ENCODE measurements around the gene HPS4. TPM values are rescaled to one million over a fixed set of nuclear protein-coding genes. Genes with fewer than 3 reads are reported as not detected.

HPS4 gene
- total and polyA plus RNA-seq, 4 donors: 5.4 to 26.2 (median 12.6) TPM

GRCh38 chr22:26461188-26461810 lies 22.3 kb downstream of the HPS4 start:
- no peak overlapping the region for H3K4me3 ChIP-seq (ENCODE audit: low read depth in 1 of 3, low read length in 3 of 3)
- peaks cover 0 to 9% (median 2%) of the 10 kb centered on the region in 4 donors for H3K4me1 ChIP-seq (ENCODE audit: control insufficient read depth in 4 of 4, insufficient read depth in 4 of 4, low read length in 3 of 4)
- peak; percentile 74 for DNase-seq (ENCODE audit: low spot score)
- no peak for TF ChIP-seq FOXA1 (IDR thresholded peaks at IDR 0.05)
- no peak for TF ChIP-seq JUND (IDR thresholded peaks at IDR 0.05)
- TF ChIP-seq RXRA (IDR thresholded peaks at IDR 0.05): no peak
- TF ChIP-seq CTCF (IDR thresholded peaks at IDR 0.05; ENCODE audit: low read depth, low read length, missing input control): peak; percentile 59
- TF ChIP-seq RAD21 (IDR thresholded peaks at IDR 0.05): peak; percentile 68 to 76
- TF ChIP-seq ZBTB33 (IDR thresholded peaks at IDR 0.05): no peak
- TF ChIP-seq HNF4A (conservative IDR thresholded peaks at IDR 0.05): peak in 1 of 2 donors; percentile 14
- no peak for TF ChIP-seq MAX (IDR thresholded peaks at IDR 0.05)
- TF ChIP-seq SP1 (IDR thresholded peaks at IDR 0.05): no peak
- no peak for TF ChIP-seq ATF3 (IDR thresholded peaks at IDR 0.05)
- TF ChIP-seq REST (IDR thresholded peaks at IDR 0.05): no peak
- TF ChIP-seq YY1 (IDR thresholded peaks at IDR 0.05): no peak
- no peak for TF ChIP-seq EGR1 (IDR thresholded peaks at IDR 0.05; ENCODE audit: low read depth in 2 of 2)
- TF ChIP-seq NR2F2 (IDR thresholded peaks at IDR 0.05): no peak
- no peak for TF ChIP-seq FOXA2 (IDR thresholded peaks at IDR 0.05)
- no peak for TF ChIP-seq TAF1 (conservative IDR thresholded peaks at IDR 0.05)
- TF ChIP-seq GABPA (IDR thresholded peaks at IDR 0.05 in 1 of 2, conservative IDR thresholded peaks at IDR 0.05 in 1 of 2): no peak
- no peak for TF ChIP-seq HNF4G (IDR thresholded peaks at IDR 0.05)
- 42% methylated on average over 3 of the region's 3 CpGs for WGBS
- no peak overlapping the region for H3K9ac ChIP-seq (ENCODE audit: low read depth in 1 of 2, low read length in 2 of 2)
- no peaks in the 10 kb centered on the region for H3K27me3 ChIP-seq (ENCODE audit: control insufficient read depth in 4 of 4, insufficient read depth in 4 of 4, low read length in 3 of 4)
- H3K9me3 ChIP-seq (ENCODE audit: control insufficient read depth in 4 of 4, low read length in 3 of 4): no peaks in the 10 kb centered on the region
- H3K36me3 ChIP-seq (ENCODE audit: control insufficient read depth in 4 of 4, insufficient read depth in 3 of 4, low read depth in 1 of 4, low read length in 3 of 4): peaks cover 15 to 67% (median 32%) of the 10 kb centered on the region in 4 donors
- no peak overlapping the region for H3K27ac ChIP-seq (ENCODE audit: low read depth in 1 of 2, low read length in 2 of 2)
